AG09309 (cell line): ENCODE results near the gene NR5A2.

Experiments used
- DNase-seq: peaks from one replicate; pipeline ENCODE4 v3.0.0-alpha.2; 2010; ENCODE audit warnings: low read depth
- H3K4me3 ChIP-seq: 2 replicates; pipeline ENCODE4 v1.5.1; 2011; ENCODE audit warnings: mild to moderate bottlenecking, low read depth, low read length, moderate library complexity; ENCODE audit not compliant: control insufficient read depth
- TF ChIP-seq, protein P1 (sequence below): IDR thresholded peaks from 2 replicates; pipeline ENCODE4 v1.5.1; 2011; ENCODE audit warnings: mild to moderate bottlenecking, low read depth, low read length, inconsistent platforms; ENCODE audit not compliant: insufficient read depth, control insufficient read depth; ENCODE audit errors: missing control alignments

The NR5A2 gene

DNA sequence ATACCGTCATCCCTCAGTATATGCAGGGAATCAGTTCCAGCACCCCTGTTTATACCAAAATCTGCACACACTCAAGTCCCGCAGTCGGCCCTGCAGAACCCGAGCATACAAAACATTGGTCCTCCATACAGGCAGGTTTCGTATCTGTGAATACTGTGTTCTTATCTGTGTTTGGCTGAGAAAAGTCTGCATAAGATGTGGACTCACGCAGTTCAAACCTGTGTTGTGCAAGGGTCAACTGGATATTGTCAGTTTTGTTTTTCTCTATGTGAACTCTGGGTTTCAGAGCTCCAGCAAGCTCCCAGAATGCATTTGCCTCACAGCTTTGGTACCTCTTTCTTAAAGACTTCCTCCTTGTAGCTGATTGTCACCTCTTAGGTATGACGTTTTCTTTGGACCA lies 100.6 kb downstream of the NR5A2 start:
- no peak for DNase-seq
- TF ChIP-seq, protein P1, sequence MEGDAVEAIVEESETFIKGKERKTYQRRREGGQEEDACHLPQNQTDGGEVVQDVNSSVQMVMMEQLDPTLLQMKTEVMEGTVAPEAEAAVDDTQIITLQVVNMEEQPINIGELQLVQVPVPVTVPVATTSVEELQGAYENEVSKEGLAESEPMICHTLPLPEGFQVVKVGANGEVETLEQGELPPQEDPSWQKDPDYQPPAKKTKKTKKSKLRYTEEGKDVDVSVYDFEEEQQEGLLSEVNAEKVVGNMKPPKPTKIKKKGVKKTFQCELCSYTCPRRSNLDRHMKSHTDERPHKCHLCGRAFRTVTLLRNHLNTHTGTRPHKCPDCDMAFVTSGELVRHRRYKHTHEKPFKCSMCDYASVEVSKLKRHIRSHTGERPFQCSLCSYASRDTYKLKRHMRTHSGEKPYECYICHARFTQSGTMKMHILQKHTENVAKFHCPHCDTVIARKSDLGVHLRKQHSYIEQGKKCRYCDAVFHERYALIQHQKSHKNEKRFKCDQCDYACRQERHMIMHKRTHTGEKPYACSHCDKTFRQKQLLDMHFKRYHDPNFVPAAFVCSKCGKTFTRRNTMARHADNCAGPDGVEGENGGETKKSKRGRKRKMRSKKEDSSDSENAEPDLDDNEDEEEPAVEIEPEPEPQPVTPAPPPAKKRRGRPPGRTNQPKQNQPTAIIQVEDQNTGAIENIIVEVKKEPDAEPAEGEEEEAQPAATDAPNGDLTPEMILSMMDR, result no peak
- H3K4me3 ChIP-seq, result no peak overlapping the region

DNA sequence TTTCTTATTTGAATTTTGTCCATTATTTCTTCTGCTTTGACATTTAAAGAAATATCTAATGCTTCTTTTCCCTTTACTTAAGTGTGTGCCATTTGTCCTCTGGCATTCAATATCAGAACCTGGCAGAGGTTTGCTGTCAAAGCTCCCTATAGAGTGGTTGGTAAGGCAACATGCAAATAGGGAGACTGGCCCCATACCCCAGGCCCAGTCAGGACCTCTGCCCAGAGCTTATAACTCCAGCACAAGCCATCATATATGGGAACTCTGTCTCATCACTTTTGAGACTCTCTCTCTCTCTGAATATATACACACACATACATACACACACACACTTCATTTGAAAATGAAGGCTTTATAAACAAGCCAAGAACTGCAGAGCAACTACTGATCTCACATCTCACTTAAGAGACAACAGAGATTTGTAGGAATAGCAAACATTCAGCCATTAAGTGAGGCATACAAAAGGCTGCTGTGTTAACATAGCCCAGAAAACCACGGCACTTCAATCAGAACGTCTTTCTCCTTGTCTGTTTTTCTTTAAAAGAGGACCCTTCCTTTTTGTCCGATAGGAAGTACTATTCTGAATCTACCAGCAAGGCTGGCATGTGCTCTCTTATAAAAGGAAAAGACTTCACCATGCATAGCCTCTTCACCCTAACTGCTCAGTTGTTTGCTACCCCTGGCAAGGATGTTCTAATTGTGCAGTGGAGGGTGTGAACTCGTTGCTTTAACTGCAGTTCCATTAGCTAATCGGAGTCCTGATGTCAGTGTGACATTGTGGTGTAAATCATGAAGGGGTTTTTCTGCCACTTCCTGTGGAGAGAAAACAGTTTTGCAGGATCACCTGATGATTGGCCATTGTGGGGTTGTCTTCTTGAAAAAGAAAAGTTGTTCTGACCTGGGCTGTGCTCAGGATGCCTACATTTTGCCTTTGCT lies 101.7 kb downstream of the NR5A2 start:
- TF ChIP-seq, protein P1, result no peak
- DNase-seq, result no peak
- no peak overlapping the region for H3K4me3 ChIP-seq

GRCh38 chr1:200130552-200130951 lies 103.0 kb downstream of the NR5A2 start:
- no peak for DNase-seq
- TF ChIP-seq, protein P1, result no peak
- H3K4me3 ChIP-seq, result no peak overlapping the region

DNA sequence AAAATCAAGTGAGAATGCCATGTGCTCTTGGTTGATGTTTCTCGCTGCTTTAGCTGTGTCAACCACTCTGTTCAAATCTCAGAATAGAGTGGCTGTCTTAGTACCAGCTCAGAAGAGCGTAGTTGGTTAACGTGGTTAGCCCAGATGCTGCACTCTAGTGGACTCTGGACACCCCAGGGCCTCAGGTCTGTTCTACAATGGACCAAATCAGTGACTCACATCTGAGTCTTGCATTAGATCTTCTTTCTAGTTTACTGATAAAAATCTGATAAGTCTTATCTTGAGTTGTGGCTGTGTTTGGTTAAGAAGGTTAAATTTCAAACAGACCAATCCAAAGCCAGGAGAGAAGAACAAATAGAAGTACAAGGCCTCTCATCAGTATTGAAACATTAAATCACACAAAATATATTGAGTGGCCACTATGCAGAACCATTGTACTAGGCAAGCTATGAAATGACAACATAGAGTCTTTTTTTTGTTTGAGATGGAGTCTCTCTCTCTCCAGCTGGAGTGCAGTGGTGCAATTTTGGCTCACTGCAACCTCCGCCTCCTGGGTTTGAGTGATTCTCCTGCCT lies 104.1 kb downstream of the NR5A2 start:
- TF ChIP-seq, protein P1, result no peak
- H3K4me3 ChIP-seq, result no peak overlapping the region
- no peak for DNase-seq

DNA sequence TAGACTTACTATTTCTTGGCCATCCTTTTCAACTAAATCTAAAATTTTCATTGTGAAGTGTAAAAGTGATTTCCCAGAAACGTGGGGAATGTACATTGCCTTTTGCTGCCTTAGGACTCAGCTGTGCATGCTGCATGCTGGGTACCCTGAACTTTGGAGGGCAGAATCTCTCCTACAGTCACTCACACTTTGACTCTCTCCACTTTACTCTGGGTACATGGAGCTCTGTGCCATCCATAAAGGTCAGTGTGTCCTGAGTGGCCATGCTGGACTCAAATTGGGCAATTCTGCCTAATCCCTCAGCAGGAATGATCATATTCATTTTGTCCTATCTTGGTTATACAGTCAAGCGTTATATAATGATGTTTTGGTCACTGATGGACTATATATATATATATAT lies 105.6 kb downstream of the NR5A2 start:
- TF ChIP-seq, protein P1, result no peak
- DNase-seq, result no peak
- no peak overlapping the region for H3K4me3 ChIP-seq

GRCh38 chr1:200134116-200134515 lies 106.6 kb downstream of the NR5A2 start:
- DNase-seq, result no peak
- TF ChIP-seq, protein P1, result no peak
- no peak overlapping the region for H3K4me3 ChIP-seq
